Activated T-helper 1 cell treated with anti-CD3 and anti-CD28 coated beads, Interleukin-12 subunit alpha, Interleukin-12 subunit beta, Interleukin-2, Interleukin-4 antibody, amounts not matched to agents 30 ng/mL and 10 ng/mL and 1 ng/mL, durations not matched to agents 14 hours and 24 hours and 36 hours (primary cell): ENCODE measurements around the gene SPAG16. TPM values are rescaled to one million over a fixed set of nuclear protein-coding genes. Genes with fewer than 3 reads are reported as not detected.
"Not testable (repeated sequence)": the region's sequence is repeated elsewhere in the genome, so short reads cannot be mapped to it uniquely, and the experiment has no call there.

ENCODE experiments used
- DNase-seq: peaks from one replicate; pipeline ENCODE4 v3.0.0; 2021; ENCODE audit warnings: low spot score
- H3K27ac Mint-ChIP-seq: one replicate; pipeline ENCODE4 v1.8.0; 2021; ENCODE audit warnings: mild to moderate bottlenecking, mixed read lengths
- H3K27me3 Mint-ChIP-seq: one replicate; pipeline ENCODE4 v1.8.0; 2022; ENCODE audit warnings: mild to moderate bottlenecking, moderate library complexity, mixed read lengths; ENCODE audit not compliant: insufficient read depth
- H3K36me3 Mint-ChIP-seq: one replicate; pipeline ENCODE4 v1.8.0; 2021; ENCODE audit warnings: low read depth, mixed read lengths
- H3K4me1 Mint-ChIP-seq: one replicate; pipeline ENCODE4 v1.8.0; 2021; ENCODE audit warnings: low read depth, mixed read lengths
- H3K4me3 Mint-ChIP-seq: one replicate; pipeline ENCODE4 v1.8.0; 2021; ENCODE audit warnings: mild to moderate bottlenecking, moderate library complexity, mixed read lengths
- H3K9me3 Mint-ChIP-seq: one replicate; pipeline ENCODE4 v1.8.0; 2021; ENCODE audit warnings: mixed read lengths
- intact Hi-C: fragments of 100-400 bp; cut with micrococcal nuclease; formaldehyde crosslinking; loops from one replicate; pipeline ENCODE4 v1.15.1; 2024
- total RNA-seq: library from RNA; stranded (reverse); gene quantifications from 2 replicates; pipeline ENCODE4 v1.2.3, GENCODE V29; 2022

The SPAG16 gene
- total RNA-seq, 1 donor from 2014 or later: 7.3 TPM

GRCh38 chr2:213995400-213996105 is 711.3 kb downstream of the SPAG16 start:
- H3K4me3 Mint-ChIP-seq: no peak overlapping the region
- no peaks in the 10 kb centered on the region for H3K27me3 Mint-ChIP-seq
- DNase-seq: no peak
- intact Hi-C loops: no loop called here
- no peaks in the 10 kb centered on the region for H3K4me1 Mint-ChIP-seq
- H3K27ac Mint-ChIP-seq: no peak overlapping the region
- H3K36me3 Mint-ChIP-seq: no peaks in the 10 kb centered on the region
- no peaks in the 10 kb centered on the region for H3K9me3 Mint-ChIP-seq

DNA sequence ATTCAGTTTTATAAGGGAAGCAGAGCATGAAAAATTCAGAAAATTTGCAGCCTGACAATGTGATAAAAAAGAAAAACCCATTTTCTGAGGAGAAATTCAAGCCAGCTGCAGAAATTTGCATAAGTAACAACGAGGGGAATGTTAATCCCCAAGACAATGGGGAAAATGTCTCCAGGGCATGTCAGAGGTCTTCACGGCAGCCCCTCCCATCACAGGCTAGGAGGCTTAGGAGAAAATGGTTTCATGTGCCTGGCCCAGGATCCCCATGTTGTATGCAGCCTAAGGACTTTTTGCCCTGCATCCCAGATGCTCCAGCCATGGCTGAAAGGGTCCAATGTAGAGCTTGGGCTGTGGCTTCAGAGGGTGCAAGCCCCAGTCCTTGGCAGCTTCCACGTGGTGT is 714.7 kb downstream of the SPAG16 start:
- DNase-seq, H3K4me1 Mint-ChIP-seq, intact Hi-C loops, H3K9me3 Mint-ChIP-seq, H3K36me3 Mint-ChIP-seq, H3K27ac Mint-ChIP-seq, H3K4me3 Mint-ChIP-seq, H3K27me3 Mint-ChIP-seq: not testable (repeated sequence)

GRCh38 chr2:214004463-214004862 is 720.2 kb downstream of the SPAG16 start:
- H3K4me1 Mint-ChIP-seq: no peaks in the 10 kb centered on the region
- intact Hi-C loops: no loop called here

DNA sequence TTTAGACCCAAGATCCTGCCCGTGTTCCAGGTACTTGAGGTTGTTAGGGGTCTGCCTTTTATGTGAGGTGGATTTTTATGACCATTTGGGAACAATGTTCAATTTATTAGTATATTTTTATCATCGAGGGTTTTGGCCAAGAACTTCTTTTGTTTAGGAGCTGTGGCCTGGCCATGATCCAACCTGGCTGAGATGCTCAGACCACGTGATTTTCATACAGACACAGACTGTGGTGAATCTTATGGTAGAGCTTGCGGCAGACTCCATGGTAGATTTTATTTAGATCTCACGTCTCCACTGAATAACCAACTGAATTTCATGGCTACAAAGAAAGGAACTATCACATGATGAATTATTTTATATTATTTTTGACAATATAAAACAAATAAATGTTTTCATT is 721.1 kb downstream of the SPAG16 start:
- H3K36me3 Mint-ChIP-seq: no peaks in the 10 kb centered on the region
- H3K4me1 Mint-ChIP-seq: no peaks in the 10 kb centered on the region
- intact Hi-C loops: no loop called here
- no peaks in the 10 kb centered on the region for H3K9me3 Mint-ChIP-seq
- no peak overlapping the region for H3K4me3 Mint-ChIP-seq
- DNase-seq: no peak
- H3K27ac Mint-ChIP-seq: no peak overlapping the region
- no peaks in the 10 kb centered on the region for H3K27me3 Mint-ChIP-seq

More at GRCh38 chr2:214004463-214004862, 720.2 kb downstream of the SPAG16 start:
- Mint-ChIP-seq H3K27me3 (no peaks in the 10 kb centered on the region), H3K36me3 (no peaks in the 10 kb centered on the region), H3K27ac (no peak overlapping the region), H3K4me3 (no peak overlapping the region), H3K9me3 (no peaks in the 10 kb centered on the region)
- no peak for DNase-seq

- intact Hi-C loops: no loop called here
- H3K9me3 Mint-ChIP-seq: no peaks in the 10 kb centered on the region
- no peak overlapping the region for H3K27ac Mint-ChIP-seq
- H3K4me3 Mint-ChIP-seq: no peak overlapping the region
- no peaks in the 10 kb centered on the region for H3K27me3 Mint-ChIP-seq
- no peak for DNase-seq
- no peaks in the 10 kb centered on the region for H3K4me1 Mint-ChIP-seq
- H3K36me3 Mint-ChIP-seq: no peaks in the 10 kb centered on the region
Observed at GRCh38 chr2:214006601-214007000, 722.3 kb downstream of the SPAG16 start.

- intact Hi-C loops: no loop called here
- Mint-ChIP-seq H3K36me3 (no peaks in the 10 kb centered on the region), H3K27me3 (no peaks in the 10 kb centered on the region), H3K4me3 (no peak overlapping the region), H3K4me1 (no peaks in the 10 kb centered on the region), H3K27ac (no peak overlapping the region), H3K9me3 (no peaks in the 10 kb centered on the region)
- no peak for DNase-seq
Observed at GRCh38 chr2:214011676-214012075, 727.4 kb downstream of the SPAG16 start.

GRCh38 chr2:214014551-214015220 is 730.4 kb downstream of the SPAG16 start:
- Mint-ChIP-seq H3K9me3 (no peaks in the 10 kb centered on the region), H3K4me3 (no peak overlapping the region)
- intact Hi-C loops: no loop called here

DNA sequence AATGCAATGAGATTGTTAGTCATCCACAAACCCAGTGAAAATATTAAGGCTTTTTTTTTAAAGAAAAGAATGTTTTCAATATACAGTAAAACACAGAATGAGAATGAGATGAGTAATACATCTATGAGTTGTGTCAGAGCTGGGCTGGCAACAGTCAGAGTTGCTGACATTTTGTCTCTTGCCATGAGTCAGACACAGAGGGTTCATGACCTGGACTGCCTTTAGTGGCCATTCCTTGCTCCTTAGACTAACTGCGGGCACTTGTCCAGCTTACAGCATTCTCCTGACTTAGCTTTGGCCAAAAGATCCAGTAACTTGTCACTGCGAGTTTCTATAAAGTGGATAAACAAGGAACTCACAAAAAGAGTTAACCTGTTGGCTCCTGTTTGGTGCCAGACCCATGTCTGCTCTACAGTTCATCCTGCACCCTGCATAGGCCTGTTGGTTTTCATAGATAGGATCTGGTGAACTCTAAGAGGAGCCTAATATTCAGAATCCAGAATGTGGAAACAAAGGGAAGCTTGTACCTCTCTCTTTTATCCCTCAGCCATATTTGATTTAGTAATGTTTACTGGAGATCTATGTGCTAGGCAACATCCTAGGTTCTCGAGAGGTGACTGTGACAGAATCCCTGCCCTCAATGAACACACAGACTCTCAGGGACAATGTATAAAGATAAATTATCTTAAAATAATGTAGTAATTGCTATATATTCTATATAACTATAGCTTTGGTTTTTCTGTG is 735.1 kb downstream of the SPAG16 start:
- H3K36me3 Mint-ChIP-seq: no peaks in the 10 kb centered on the region
- no peak for DNase-seq
- H3K27ac Mint-ChIP-seq: no peak overlapping the region
- H3K9me3 Mint-ChIP-seq: no peaks in the 10 kb centered on the region
- intact Hi-C loops: no loop called here
- no peaks in the 10 kb centered on the region for H3K4me1 Mint-ChIP-seq
- no peak overlapping the region for H3K4me3 Mint-ChIP-seq
- no peaks in the 10 kb centered on the region for H3K27me3 Mint-ChIP-seq

More at GRCh38 chr2:214014551-214015220, 730.4 kb downstream of the SPAG16 start:
- no peaks in the 10 kb centered on the region for H3K27me3 Mint-ChIP-seq
- no peak for DNase-seq
- H3K4me1 Mint-ChIP-seq: no peaks in the 10 kb centered on the region
- no peak overlapping the region for H3K27ac Mint-ChIP-seq
- H3K36me3 Mint-ChIP-seq: no peaks in the 10 kb centered on the region

GRCh38 chr2:214019973-214020345 is 735.7 kb downstream of the SPAG16 start:
- H3K4me1 Mint-ChIP-seq: no peaks in the 10 kb centered on the region
- no peak overlapping the region for H3K4me3 Mint-ChIP-seq
- intact Hi-C loops: no loop called here
- no peak overlapping the region for H3K27ac Mint-ChIP-seq
- no peak for DNase-seq
- no peaks in the 10 kb centered on the region for H3K36me3 Mint-ChIP-seq
- no peaks in the 10 kb centered on the region for H3K27me3 Mint-ChIP-seq
- H3K9me3 Mint-ChIP-seq: no peaks in the 10 kb centered on the region

- Mint-ChIP-seq H3K9me3 (no peaks in the 10 kb centered on the region), H3K4me3 (no peak overlapping the region), H3K4me1 (no peaks in the 10 kb centered on the region), H3K27me3 (no peaks in the 10 kb centered on the region), H3K36me3 (no peaks in the 10 kb centered on the region), H3K27ac (no peak overlapping the region)
- no peak for DNase-seq
- intact Hi-C loops: no loop called here
Observed at GRCh38 chr2:214029190-214029589, 744.9 kb downstream of the SPAG16 start.

DNA sequence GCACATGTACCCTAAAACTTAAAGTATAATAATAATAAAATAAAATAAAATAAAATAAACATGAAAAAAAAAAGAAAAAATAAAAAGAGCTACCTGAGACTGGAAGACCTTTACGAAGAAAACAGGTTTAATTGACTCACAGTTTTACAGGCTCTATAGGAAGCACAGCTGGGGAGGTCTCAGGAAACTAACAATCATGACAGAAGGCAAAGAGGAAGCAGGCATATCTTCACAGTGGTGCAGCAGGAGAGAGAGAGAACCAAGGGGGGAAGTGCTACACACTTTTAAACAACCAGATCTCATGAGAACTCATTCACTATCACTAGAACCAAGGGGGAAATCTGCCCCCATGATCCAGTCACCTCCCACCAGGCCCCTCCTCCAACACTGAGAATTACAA is 747.3 kb downstream of the SPAG16 start:
- Mint-ChIP-seq H3K9me3 (peaks cover 2% of the 10 kb centered on the region), H3K27ac (no peak overlapping the region), H3K27me3 (no peaks in the 10 kb centered on the region), H3K4me1 (no peaks in the 10 kb centered on the region), H3K4me3 (no peak overlapping the region), H3K36me3 (no peaks in the 10 kb centered on the region)
- intact Hi-C loops: no loop called here
- no peak for DNase-seq

GRCh38 chr2:214034417-214034816 is 750.2 kb downstream of the SPAG16 start:
- Mint-ChIP-seq H3K27ac (no peak overlapping the region), H3K27me3 (no peaks in the 10 kb centered on the region), H3K9me3 (peaks cover 2% of the 10 kb centered on the region), H3K4me1 (no peaks in the 10 kb centered on the region), H3K36me3 (no peaks in the 10 kb centered on the region), H3K4me3 (no peak overlapping the region)
- intact Hi-C loops: no loop called here
- DNase-seq: no peak
